T-helper 1 cell treated with Interleukin-12 subunit alpha and Interleukin-12 subunit beta and Interleukin-4 antibody, amounts not matched to agents 30 ng/mL and 1 ng/mL, for 36 hours (primary cell): ENCODE measurements around the gene FOXK1. TPM values are rescaled to one million over a fixed set of nuclear protein-coding genes. Genes with fewer than 3 reads are reported as not detected.

Source experiments
- intact Hi-C: fragments of 100-400 bp; cut with micrococcal nuclease; formaldehyde crosslinking; loops from one replicate; pipeline ENCODE4 v1.15.1; 2024
- total RNA-seq: library from RNA; stranded (reverse); gene quantifications from 2 replicates; pipeline ENCODE4 v1.2.3, GENCODE V29; 2022

Gene FOXK1
- 38.3 and 39.5 TPM in 2 replicates for total RNA-seq

- intact Hi-C loops, result loop anchor here (1.0 kb wide), 1 partner anchor 41 kb away; no protein-coding TSS in a partner anchor
Measured at GRCh38 chr7:4681886-4682620, at the start of gene FOXK1. FOXK1 (plus strand) TSS chr7:4682295; CDS start chr7:4682309, 14 bp downstream.

- intact Hi-C loops, result no loop called here
Measured at GRCh38 chr7:4633012-4633411, 49.1 kb upstream of the FOXK1 start.

- intact Hi-C loops, result no loop called here
Measured at GRCh38 chr7:4634166-4634565, 47.9 kb upstream of the FOXK1 start.

GRCh38 chr7:4638781-4639575, 43.1 kb upstream of the FOXK1 start:
- intact Hi-C loops, result no loop called here

GRCh38 chr7:4641091-4641666, 40.9 kb upstream of the FOXK1 start:
- intact Hi-C loops, result loop anchor here (1.0 to 5.0 kb wide), 7 partner anchors 30 to 549 kb away; partner anchors contain the start of genes FOXK1, RBAK and WIPI2

- intact Hi-C loops, result loop anchor here (1.0 to 5.0 kb wide), 8 partner anchors 31 to 548 kb away; partner anchors contain the start of genes FOXK1, RBAK and WIPI2
Measured at GRCh38 chr7:4641667-4642467, 40.2 kb upstream of the FOXK1 start.

- intact Hi-C loops, result loop anchor here (1.0 to 5.0 kb wide), 2 partner anchors 134 to 405 kb away; partner anchors contain the start of gene RBAK
Measured at GRCh38 chr7:4642468-4643203, 39.5 kb upstream of the FOXK1 start.

GRCh38 chr7:4643204-4643471, 39.0 kb upstream of the FOXK1 start:
- intact Hi-C loops, result loop anchor here (5.0 kb wide), 1 partner anchor 404 kb away; the partner anchor contains the start of gene RBAK

GRCh38 chr7:4645246-4645645, 36.8 kb upstream of the FOXK1 start:
- intact Hi-C loops, result no loop called here

GRCh38 chr7:4648111-4648510, 34.0 kb upstream of the FOXK1 start:
- intact Hi-C loops, result no loop called here

GRCh38 chr7:4650433-4651047, 31.6 kb upstream of the FOXK1 start:
- intact Hi-C loops, result no loop called here

GRCh38 chr7:4653771-4654170, 28.3 kb upstream of the FOXK1 start:
- intact Hi-C loops, result no loop called here

GRCh38 chr7:4655311-4655710, 26.8 kb upstream of the FOXK1 start:
- intact Hi-C loops, result no loop called here

GRCh38 chr7:4655896-4656295, 26.2 kb upstream of the FOXK1 start:
- intact Hi-C loops, result no loop called here

- intact Hi-C loops, result no loop called here
Measured at GRCh38 chr7:4657640-4658417, 24.3 kb upstream of the FOXK1 start.

GRCh38 chr7:4659551-4660286, 22.4 kb upstream of the FOXK1 start:
- intact Hi-C loops, result no loop called here

- intact Hi-C loops, result no loop called here
Measured at GRCh38 chr7:4661871-4662270, 20.2 kb upstream of the FOXK1 start.

- intact Hi-C loops, result no loop called here
Measured at GRCh38 chr7:4663239-4664018, 18.7 kb upstream of the FOXK1 start.
